ENCODE data around the gene MFAP4. TPM values are rescaled to one million over a fixed set of nuclear protein-coding genes. Genes with fewer than 3 reads are reported as not detected.
A peak's percentile ranks its signal among the peaks of the same experiment; 100 is the strongest.

MFAP4 gene
- total and polyA plus RNA-seq, 10 donors = 10.1 to 48.4 (median 19.9) TPM

- Histone ChIP-seq H3K27ac (no peak overlapping the region), H3K27me3 (replicated peaks in 1 of 7) (peaks cover 0 to 22% (median 0%) of the 10 kb centered on the region in 7 donors), H3K36me3 (no peaks in the 10 kb centered on the region), H3K4me1 (peaks cover 0 to 18% (median 6%) of the 10 kb centered on the region in 6 donors), H3K9me3 (no peaks in the 10 kb centered on the region), H3K4me3 (no peak overlapping the region)
- no peak for TF ChIP-seq CTCF (IDR thresholded peaks at IDR 0.05 in 8 of 11, conservative IDR thresholded peaks at IDR 0.05 in 3 of 11)
- TF ChIP-seq POLR2A (IDR thresholded peaks at IDR 0.05) = no peak
- TF ChIP-seq POLR2AphosphoS5 (IDR thresholded peaks at IDR 0.05) = no peak
- 89 to 94% (median 93%) methylated on average over 2 of the region's 2 CpGs for WGBS, 5 donors
- no peak for DNase-seq
- intact Hi-C loops (cut with DNase I; ENCODE audit: low total_unique reads) = no loop called here
These were observed 21.3 kb upstream of the MFAP4 start for GRCh38 chr17:19408346-19408710.

GRCh38 chr17:19407601-19408345, 20.8 kb upstream of the MFAP4 start:
- Histone ChIP-seq H3K36me3 (no peaks in the 10 kb centered on the region), H3K4me3 (no peak overlapping the region), H3K27me3 (replicated peaks in 1 of 7) (peaks cover 0 to 20% (median 0%) of the 10 kb centered on the region in 7 donors), H3K9me3 (no peaks in the 10 kb centered on the region), H3K4me1 (peaks cover 0 to 18% (median 6%) of the 10 kb centered on the region in 6 donors), H3K27ac (no peak overlapping the region)
- no peak for DNase-seq
- TF ChIP-seq POLR2A (IDR thresholded peaks at IDR 0.05) = no peak
- no peak for TF ChIP-seq CTCF (IDR thresholded peaks at IDR 0.05 in 8 of 11, conservative IDR thresholded peaks at IDR 0.05 in 3 of 11)
- TF ChIP-seq POLR2AphosphoS5 (IDR thresholded peaks at IDR 0.05) = no peak
- WGBS, 5 donors = 92 to 98% (median 95%) methylated on average over 9 to 10 of the region's 10 CpGs
- intact Hi-C loops (cut with DNase I; ENCODE audit: low total_unique reads) = no loop called here

DNA sequence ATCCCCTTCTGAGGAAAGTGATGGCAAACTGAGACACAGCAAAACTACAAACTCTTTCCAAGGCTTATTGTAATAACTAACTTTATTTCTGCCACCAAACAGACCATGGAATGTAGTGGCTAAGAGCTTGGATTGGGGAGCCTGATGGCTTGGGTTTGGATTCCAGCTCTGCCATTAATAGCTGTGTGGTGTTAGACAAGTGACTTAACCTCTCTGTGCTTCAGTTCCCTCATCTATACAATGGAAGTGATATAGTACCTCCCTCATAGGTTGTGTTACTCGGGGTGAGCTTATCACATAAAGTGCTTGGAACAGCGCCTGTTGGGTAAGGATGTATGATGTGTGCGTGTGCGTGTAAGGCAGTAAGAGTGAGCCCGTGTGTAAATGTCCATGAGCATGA, 18.1 kb upstream of the MFAP4 start:
- Histone ChIP-seq H3K36me3 (no peaks in the 10 kb centered on the region), H3K27ac (peak overlapping the region in 3 of 8 donors; percentile 11 to 23 (median 20)), H3K9me3 (no peaks in the 10 kb centered on the region), H3K4me1 (peaks cover 0 to 17% (median 13%) of the 10 kb centered on the region in 6 donors), H3K27me3 (replicated peaks in 1 of 7) (no peaks in the 10 kb centered on the region), H3K4me3 (no peak overlapping the region)
- TF ChIP-seq POLR2A (IDR thresholded peaks at IDR 0.05) (no peak), CTCF (IDR thresholded peaks at IDR 0.05 in 8 of 11, conservative IDR thresholded peaks at IDR 0.05 in 3 of 11) (no peak), POLR2AphosphoS5 (IDR thresholded peaks at IDR 0.05) (no peak)
- no peak for DNase-seq
- intact Hi-C loops (cut with DNase I; ENCODE audit: low total_unique reads) = no loop called here
- 70 to 92% (median 88%) methylated on average over 5 of the region's 5 CpGs for WGBS, 5 donors

DNA sequence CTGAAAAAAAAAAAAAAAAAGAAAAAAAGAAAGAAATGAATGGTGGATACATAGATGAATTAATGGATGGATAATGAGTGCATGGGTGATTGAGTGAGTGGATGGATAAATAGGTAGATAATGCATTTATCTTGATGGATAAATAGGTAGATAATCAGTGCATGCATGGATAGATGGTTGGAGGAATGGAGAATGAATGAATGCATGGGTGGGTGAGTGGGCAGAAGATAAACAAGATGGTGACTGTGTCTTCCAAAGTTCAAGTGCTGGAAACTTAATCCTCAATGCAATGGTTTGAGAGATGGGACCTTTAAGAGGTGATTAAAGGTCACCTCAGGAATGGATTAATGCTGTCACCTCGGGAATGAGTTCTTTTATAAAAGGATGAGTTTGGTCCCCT, 17.3 kb upstream of the MFAP4 start:
- no peaks in the 10 kb centered on the region for H3K27me3 ChIP-seq (replicated peaks in 1 of 7)
- H3K4me3 ChIP-seq = no peak overlapping the region
- H3K4me1 ChIP-seq = peaks cover 0 to 26% (median 19%) of the 10 kb centered on the region in 6 donors
- peak overlapping the region in 2 of 8 donors; percentile 11 to 23 for H3K27ac ChIP-seq
- no peak for TF ChIP-seq POLR2A (IDR thresholded peaks at IDR 0.05)
- TF ChIP-seq POLR2AphosphoS5 (IDR thresholded peaks at IDR 0.05) = no peak
- TF ChIP-seq CTCF (IDR thresholded peaks at IDR 0.05 in 8 of 11, conservative IDR thresholded peaks at IDR 0.05 in 3 of 11) = no peak
- H3K36me3 ChIP-seq = no peaks in the 10 kb centered on the region
- no peaks in the 10 kb centered on the region for H3K9me3 ChIP-seq
- intact Hi-C loops (cut with DNase I; ENCODE audit: low total_unique reads) = no loop called here
- WGBS, 5 donors = 69 to 82% (median 78%) methylated on average over 1 of the region's 1 CpG
- DNase-seq = no peak

Data from spleen (tissue), 11 donors.